SK-N-SH treated with all-trans-retinoic acid at 6 μM for 48 hours (cell line): ENCODE data around the gene KSR2.

Experiments used
- BACH2 ChIP-seq: fragments of 250-450 bp; sonication (Bioruptor Pico); IDR thresholded peaks from 2 replicates; pipeline ENCODE4 v1.9.0; 2021; ENCODE audit warnings: mild to moderate bottlenecking, borderline replicate concordance
- CSDC2 ChIP-seq: fragments of 250-450 bp; sonication (Bioruptor Pico); IDR thresholded peaks from 2 replicates; pipeline ENCODE4 v1.5.0; 2020; ENCODE audit warnings: mild to moderate bottlenecking, moderate library complexity
- POU6F1 ChIP-seq: fragments of 250-450 bp; sonication (Bioruptor Pico); IDR thresholded peaks from 2 replicates; pipeline ENCODE4 v1.8.0; 2021; ENCODE audit warnings: low read depth, mild to moderate bottlenecking, moderate library complexity, borderline replicate concordance
- ZFP30 ChIP-seq: fragments of 450-650 bp; formaldehyde crosslinking; IDR thresholded peaks from 2 replicates; pipeline ENCODE4 v1.5.0; 2022; ENCODE audit warnings: mild to moderate bottlenecking, moderate library complexity
- ZNF565 ChIP-seq: fragments of 450-650 bp; formaldehyde crosslinking; conservative IDR thresholded peaks from 2 replicates; pipeline ENCODE4 v1.5.0; 2020; ENCODE audit warnings: low read depth, mild to moderate bottlenecking, moderate library complexity
- ZNF70 ChIP-seq: fragments of 450-650 bp; formaldehyde crosslinking; IDR thresholded peaks from 2 replicates; pipeline ENCODE4 v1.5.0; 2020; ENCODE audit warnings: mild to moderate bottlenecking, moderate library complexity
- ZNF8 ChIP-seq: fragments of 450-650 bp; formaldehyde crosslinking; IDR thresholded peaks from 2 replicates; pipeline ENCODE4 v1.5.0; 2020; ENCODE audit warnings: mild to moderate bottlenecking, moderate library complexity
- TF ChIP-seq, protein P1 (sequence below): fragments of 250-450 bp; sonication (Bioruptor Pico); IDR thresholded peaks from 2 replicates; pipeline ENCODE4 v1.8.0; 2020; ENCODE audit warnings: mild to moderate bottlenecking, moderate library complexity, borderline replicate concordance

- TF ChIP-seq ZNF8 (no peak), BACH2 (CRISPR knock-in tag) (no peak), CSDC2 (no peak), ZNF70 (CRISPR knock-in tag) (no peak), POU6F1 (CRISPR knock-in tag) (no peak), ZNF565 (no peak), ZFP30 (CRISPR knock-in tag) (no peak)
- TF ChIP-seq, protein P1, sequence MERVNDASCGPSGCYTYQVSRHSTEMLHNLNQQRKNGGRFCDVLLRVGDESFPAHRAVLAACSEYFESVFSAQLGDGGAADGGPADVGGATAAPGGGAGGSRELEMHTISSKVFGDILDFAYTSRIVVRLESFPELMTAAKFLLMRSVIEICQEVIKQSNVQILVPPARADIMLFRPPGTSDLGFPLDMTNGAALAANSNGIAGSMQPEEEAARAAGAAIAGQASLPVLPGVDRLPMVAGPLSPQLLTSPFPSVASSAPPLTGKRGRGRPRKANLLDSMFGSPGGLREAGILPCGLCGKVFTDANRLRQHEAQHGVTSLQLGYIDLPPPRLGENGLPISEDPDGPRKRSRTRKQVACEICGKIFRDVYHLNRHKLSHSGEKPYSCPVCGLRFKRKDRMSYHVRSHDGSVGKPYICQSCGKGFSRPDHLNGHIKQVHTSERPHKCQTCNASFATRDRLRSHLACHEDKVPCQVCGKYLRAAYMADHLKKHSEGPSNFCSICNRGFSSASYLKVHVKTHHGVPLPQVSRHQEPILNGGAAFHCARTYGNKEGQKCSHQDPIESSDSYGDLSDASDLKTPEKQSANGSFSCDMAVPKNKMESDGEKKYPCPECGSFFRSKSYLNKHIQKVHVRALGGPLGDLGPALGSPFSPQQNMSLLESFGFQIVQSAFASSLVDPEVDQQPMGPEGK (CRISPR knock-in tag), result no peak
Observed at GRCh38 chr12:117660896-117661295, 307.9 kb downstream of the KSR2 start.
